ENCODE data around the gene NMUR1.

GRCh38 chr2:231575612-231576256, 45.5 kb upstream of the NMUR1 start:
- no peak for TF ChIP-seq CTCF (conservative IDR thresholded peaks at IDR 0.05; ENCODE audit: low read length)
- TF ChIP-seq EZH2phosphoT487 (IDR thresholded peaks at IDR 0.05; ENCODE audit: borderline replicate concordance, low read depth, low read length): no peak
